Liver (tissue), 9 donors: Measurements from ENCODE around the gene C12orf60. TPM values are rescaled to one million over a fixed set of nuclear protein-coding genes. Genes with fewer than 3 reads are reported as not detected.
"Not testable (repeated sequence)": the region's sequence is repeated elsewhere in the genome, so short reads cannot be mapped to it uniquely, and the experiment has no call there.

Experiments used
- DNase-seq: peaks from one replicate; pipeline ENCODE4 v3.0.0-alpha.2; 2017; ENCODE audit warnings: low spot score
- H3K27ac ChIP-seq, 2 donors: one replicate each; pipeline ENCODE4 v1.7.0; 2013; ENCODE audit warnings: inconsistent platforms in 2 of 2, low read length in 2 of 2, control low read depth in 1 of 2, low read depth in 1 of 2, mild to moderate bottlenecking in 1 of 2
- H3K27me3 ChIP-seq, 4 donors: one replicate each; pipeline versions ENCODE4 v1.6.1 to v1.7.0; 2013; ENCODE audit warnings: low read length in 3 of 4, inconsistent platforms in 1 of 4, mild to moderate bottlenecking in 1 of 4, moderate library complexity in 1 of 4; ENCODE audit not compliant: control insufficient read depth in 4 of 4, insufficient read depth in 4 of 4
- H3K36me3 ChIP-seq, 4 donors: one replicate each; pipeline versions ENCODE4 v1.6.1 to v1.7.0; 2013; ENCODE audit warnings: low read length in 3 of 4, mild to moderate bottlenecking in 3 of 4, low read depth in 1 of 4, moderate library complexity in 1 of 4; ENCODE audit not compliant: control insufficient read depth in 4 of 4, insufficient read depth in 3 of 4
- H3K4me1 ChIP-seq, 4 donors: one replicate each; pipeline versions ENCODE4 v1.6.1 to v1.7.0; 2013; ENCODE audit warnings: low read length in 3 of 4, mild to moderate bottlenecking in 3 of 4, moderate library complexity in 1 of 4; ENCODE audit not compliant: control insufficient read depth in 4 of 4, insufficient read depth in 4 of 4
- H3K4me3 ChIP-seq, 3 donors: one replicate each; pipeline versions ENCODE4 v1.6.1 to v1.7.0; 2013; ENCODE audit warnings: low read length in 3 of 3, control low read depth in 1 of 3, low read depth in 1 of 3, mild to moderate bottlenecking in 1 of 3
- H3K9ac ChIP-seq, 2 donors: one replicate each; pipeline ENCODE4 v1.7.0; 2013; ENCODE audit warnings: low read length in 2 of 2, mild to moderate bottlenecking in 2 of 2, moderate library complexity in 2 of 2, control low read depth in 1 of 2, low read depth in 1 of 2
- H3K9me3 ChIP-seq, 4 donors: one replicate each; pipeline versions ENCODE4 v1.6.1 to v1.7.0; 2013; ENCODE audit warnings: low read length in 3 of 4; ENCODE audit not compliant: control insufficient read depth in 4 of 4
- ATF3 ChIP-seq: IDR thresholded peaks from 2 replicates; pipeline ENCODE4 v1.6.1; 2016; ENCODE audit warnings: antibody characterized with exemption
- CTCF ChIP-seq: fragments of 150-350 bp; IDR thresholded peaks from 2 replicates; pipeline ENCODE4 v1.5.1; 2017; ENCODE audit warnings: improper control_type of control experiment, low read depth, low read length; ENCODE audit not compliant: missing input control
- EGR1 ChIP-seq, 2 donors: IDR thresholded peaks; 2 replicates each; pipeline ENCODE4 v1.6.1; 2016 to 2018; ENCODE audit warnings: antibody characterized with exemption in 2 of 2, low read depth in 2 of 2
- FOXA1 ChIP-seq: IDR thresholded peaks from 2 replicates; pipeline ENCODE4 v1.6.1; 2016; ENCODE audit warnings: antibody characterized with exemption
- FOXA2 ChIP-seq: IDR thresholded peaks from 2 replicates; pipeline ENCODE4 v1.6.1; 2016; ENCODE audit warnings: antibody characterized with exemption
- GABPA ChIP-seq, 2 donors: IDR thresholded peaks in 1 of 2; conservative IDR thresholded peaks in 1 of 2; 2 replicates each; pipeline ENCODE4 v1.6.1; 2016; ENCODE audit warnings: antibody characterized with exemption in 2 of 2, mild to moderate bottlenecking in 1 of 2, moderate library complexity in 1 of 2
- HNF4G ChIP-seq: IDR thresholded peaks from 2 replicates; pipeline ENCODE4 v1.6.1; 2016; ENCODE audit warnings: antibody characterized with exemption
- JUND ChIP-seq, 2 donors: IDR thresholded peaks; 2 replicates each; pipeline ENCODE4 v1.6.1; 2016; ENCODE audit warnings: antibody characterized with exemption in 2 of 2
- MAX ChIP-seq: IDR thresholded peaks from 2 replicates; pipeline ENCODE4 v1.6.1; 2016; ENCODE audit warnings: antibody characterized with exemption
- NR2F2 ChIP-seq: IDR thresholded peaks from 2 replicates; pipeline ENCODE4 v1.6.1; 2016; ENCODE audit warnings: antibody characterized with exemption
- RAD21 ChIP-seq, 2 donors: IDR thresholded peaks; 2 replicates each; pipeline ENCODE4 v1.6.1; 2016; ENCODE audit warnings: antibody characterized with exemption in 2 of 2, mild to moderate bottlenecking in 2 of 2
- REST ChIP-seq: IDR thresholded peaks from 2 replicates; pipeline ENCODE4 v1.6.1; 2016; ENCODE audit warnings: antibody characterized with exemption, mild to moderate bottlenecking
- RXRA ChIP-seq, 2 donors: IDR thresholded peaks; 2 replicates each; pipeline ENCODE4 v1.6.1; 2017 to 2018; ENCODE audit warnings: antibody characterized with exemption in 2 of 2, mild to moderate bottlenecking in 1 of 2
- SP1 ChIP-seq: IDR thresholded peaks from 2 replicates; pipeline ENCODE4 v1.6.1; 2018; ENCODE audit warnings: antibody characterized with exemption, mild to moderate bottlenecking
- TAF1 ChIP-seq: conservative IDR thresholded peaks from 2 replicates; pipeline ENCODE4 v1.6.1; 2016; ENCODE audit warnings: antibody characterized with exemption, mild to moderate bottlenecking
- YY1 ChIP-seq: IDR thresholded peaks from 2 replicates; pipeline ENCODE4 v1.6.1; 2016; ENCODE audit warnings: antibody characterized with exemption, mild to moderate bottlenecking
- WGBS: extraction: QIAGEN DNeasy Blood & Tissue Kit; methylation state at CpG from one replicate; pipeline ENCODE4 v1.1.7; 2013; 5-methylcytosine and 5-hydroxymethylcytosine counted together
- polyA plus RNA-seq, 2 donors: library from polyadenylated mRNA; stranded (reverse) in 1 of 2; unstranded in 1 of 2; fragments of 200-250 nt in 1 of 2; fragments of >200 nt in 1 of 2; fragmentation: Nextera tagmentation in 1 of 2; extraction: Ambion mirVana in 1 of 2; gene quantifications; one replicate each; pipeline versions ENCODE4 v1.2.1 to v1.2.3, GENCODE V29; 2013 to 2015
- total RNA-seq, 2 donors: library from RNA; depleted of rRNA; stranded (reverse); fragments of >200 nt; gene quantifications; one replicate each; pipeline ENCODE4 v1.2.3, GENCODE V29; 2014
- donor health status: healthy.
- donor health status: healthy.
- donor health status: healthy.
- donor health status: healthy.
- donor health status: healthy.

C12orf60 gene
- total and polyA plus RNA-seq, 4 donors: 0.50 to 1.9 (median 1.0) TPM

DNA sequence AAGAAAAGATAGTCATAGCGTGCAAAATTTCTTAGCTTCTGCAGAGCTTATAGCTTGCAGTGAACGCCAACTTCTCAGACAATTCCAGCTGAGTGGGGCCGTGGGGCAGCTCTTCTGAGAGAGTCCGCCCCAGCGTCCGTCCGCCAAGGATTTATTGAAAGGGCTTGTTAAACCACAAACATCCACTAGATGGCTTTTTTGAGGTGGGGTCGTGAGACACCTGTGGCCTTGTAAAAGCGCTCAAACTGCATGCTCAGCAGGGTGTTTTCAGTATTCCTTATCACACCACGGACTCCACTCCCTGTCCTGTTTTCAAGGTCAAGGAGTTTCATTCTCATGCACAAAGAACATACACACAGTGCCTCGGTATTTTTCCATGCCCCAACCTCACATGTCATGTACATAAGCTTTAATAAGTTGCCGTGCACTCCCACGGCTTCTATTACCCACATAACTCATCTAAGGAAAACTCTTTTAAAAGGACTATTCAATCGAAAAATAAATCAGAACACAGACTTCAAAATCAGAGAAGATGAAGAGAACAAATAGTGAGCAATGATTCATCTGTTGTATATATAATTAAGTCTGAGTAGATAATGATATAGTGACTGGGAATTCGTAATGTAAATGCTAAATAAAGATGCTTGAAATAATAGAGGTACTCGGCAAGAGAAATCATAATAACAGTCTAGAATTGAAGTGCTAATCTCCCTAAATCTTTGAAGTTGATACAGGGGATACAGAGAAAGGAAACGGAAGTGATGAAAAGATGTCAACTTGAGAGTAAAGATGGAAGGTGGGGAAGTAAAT is 46.9 kb upstream of the C12orf60 start:
- no peak overlapping the region for H3K4me3 ChIP-seq
- H3K9me3 ChIP-seq: no peaks in the 10 kb centered on the region
- H3K36me3 ChIP-seq: no peaks in the 10 kb centered on the region
- WGBS: 57% methylated on average over 17 of the region's 17 CpGs
- no peaks in the 10 kb centered on the region for H3K27me3 ChIP-seq
- peak; percentile 30 for TF ChIP-seq CTCF
- no peak for TF ChIP-seq MAX
- TF ChIP-seq RAD21 (IDR thresholded peaks at IDR 0.05): peak in 1 of 2 donors; percentile 66
- H3K27ac ChIP-seq: no peak overlapping the region
- H3K9ac ChIP-seq: no peak overlapping the region
- H3K4me1 ChIP-seq: no peaks in the 10 kb centered on the region
- DNase-seq: no peak

DNA sequence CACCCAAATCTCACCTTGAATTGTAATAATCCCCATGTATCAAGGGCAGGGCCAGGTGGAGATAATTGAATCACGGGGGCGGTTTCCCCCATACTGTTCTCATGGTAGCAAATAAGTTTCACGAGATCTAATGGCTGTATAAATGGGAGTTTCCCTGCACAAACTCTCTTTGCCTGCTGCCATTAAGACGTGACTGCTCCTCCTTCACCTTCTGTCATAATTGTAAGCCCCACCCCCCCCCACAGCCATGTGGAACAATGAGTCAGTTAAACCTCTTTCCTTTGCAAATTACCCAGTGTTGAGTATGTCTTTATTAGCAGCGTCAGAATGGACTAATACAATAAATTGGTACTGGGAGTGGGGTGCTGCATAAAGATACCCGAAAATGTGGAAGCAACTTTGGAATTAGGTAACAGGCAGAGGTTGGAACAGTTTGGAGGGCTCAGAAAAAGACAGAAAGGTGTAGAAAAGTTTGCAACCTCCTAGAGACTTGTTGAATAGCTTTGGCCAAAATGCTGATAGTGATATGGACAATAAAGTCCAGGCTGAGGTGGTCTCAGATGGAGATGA is 43.7 kb upstream of the C12orf60 start:
- not testable (repeated sequence) for H3K27ac ChIP-seq, H3K27me3 ChIP-seq, H3K9ac ChIP-seq, H3K4me1 ChIP-seq, H3K9me3 ChIP-seq, H3K36me3 ChIP-seq, DNase-seq, H3K4me3 ChIP-seq
- WGBS: 94% methylated on average over 6 of the region's 6 CpGs

- DNase-seq: no peak
- WGBS: 97% methylated on average over 2 of the region's 2 CpGs
- peaks cover 3 to 15% (median 8%) of the 10 kb centered on the region in 4 donors for H3K4me1 ChIP-seq
- H3K4me3 ChIP-seq: no peak overlapping the region
- no peak overlapping the region for H3K9ac ChIP-seq
- no peaks in the 10 kb centered on the region for H3K27me3 ChIP-seq
- no peaks in the 10 kb centered on the region for H3K9me3 ChIP-seq
- no peak overlapping the region for H3K27ac ChIP-seq
- H3K36me3 ChIP-seq: peaks cover 0 to 2% (median 0%) of the 10 kb centered on the region in 4 donors
- TF ChIP-seq MAX (no peak), RXRA (IDR thresholded peaks at IDR 0.05) (no peak), HNF4G (no peak), NR2F2 (no peak), JUND (IDR thresholded peaks at IDR 0.05) (no peak), FOXA2 (no peak), YY1 (no peak), FOXA1 (no peak), ATF3 (no peak), REST (no peak), RAD21 (IDR thresholded peaks at IDR 0.05) (no peak), GABPA (IDR thresholded peaks at IDR 0.05 in 1 of 2, conservative IDR thresholded peaks at IDR 0.05 in 1 of 2) (no peak), TAF1 (no peak), EGR1 (IDR thresholded peaks at IDR 0.05; ENCODE audit: low read depth in 2 of 2) (no peak), SP1 (no peak), CTCF (no peak)
Measured at GRCh38 chr12:14765398-14765797, 38.1 kb upstream of the C12orf60 start.
